ENCODE data around the gene UBE2O.

UBE2O gene

GRCh38 chr17:76388966-76389888 is 63.7 kb downstream of the UBE2O start:
- no peak for ATAC-seq
- DNase-seq, result no peak

GRCh38 chr17:76386966-76387765 is 65.8 kb downstream of the UBE2O start:
- no peak for DNase-seq

GRCh38 chr17:76385892-76386786 is 66.8 kb downstream of the UBE2O start:
- peak; percentile 29 for ATAC-seq
- DNase-seq, result peak; percentile 90

More at GRCh38 chr17:76386966-76387765, 65.8 kb downstream of the UBE2O start:
- ATAC-seq, result no peak

- ATAC-seq, result peak; percentile 1
- peak; percentile 60 for DNase-seq
Observed at GRCh38 chr17:76384987-76385891, 67.7 kb downstream of the UBE2O start.

- DNase-seq, result peak; percentile 83
- ATAC-seq, result peak; percentile 71
Observed at GRCh38 chr17:76384222-76384986, 68.5 kb downstream of the UBE2O start, which contains the start of gene SPHK1. Gene SPHK1, plus strand, starts transcription at chr17:76384609. Its CDS starts 1,036 bp downstream, at chr17:76385645.

GRCh38 chr17:76383546-76384221 is 69.3 kb downstream of the UBE2O start:
- ATAC-seq (peak; percentile 21), DNase-seq (peak; percentile 67)

GRCh38 chr17:76382803-76383545 is 70.0 kb downstream of the UBE2O start:
- DNase-seq (peak; percentile 69), ATAC-seq (peak; percentile 47)

- ATAC-seq (no peak), DNase-seq (peak; percentile 50)
Observed at GRCh38 chr17:76382351-76382802, 70.6 kb downstream of the UBE2O start.

GRCh38 chr17:76381633-76382350 is 71.2 kb downstream of the UBE2O start:
- ATAC-seq (no peak), DNase-seq (no peak)

- no peak for DNase-seq
- ATAC-seq, result no peak
Observed at GRCh38 chr17:76379646-76380376, 73.1 kb downstream of the UBE2O start.

- ATAC-seq, result no peak
- no peak for DNase-seq
Observed at GRCh38 chr17:76379275-76379641, 73.7 kb downstream of the UBE2O start.

GRCh38 chr17:76378548-76379274 is 74.2 kb downstream of the UBE2O start:
- DNase-seq (no peak), ATAC-seq (no peak)

GRCh38 chr17:76376318-76377133 is 76.4 kb downstream of the UBE2O start:
- DNase-seq (no peak), ATAC-seq (no peak)

- DNase-seq (no peak), ATAC-seq (peak; percentile 58)
Observed at GRCh38 chr17:76371656-76372628, 81.0 kb downstream of the UBE2O start.

Measured in stimulated activated naive CD8-positive, alpha-beta T cell treated with anti-CD3 and anti-CD28 coated beads, Interleukin-15, Interleukin-2, amounts not matched to agents 100 U/mL and 50 U/mL, for 24 hours (primary cell).